ENCODE results near the gene CTRB1.

CTRB1 gene

GRCh38 chr16:75218256-75219076, at the start of gene CTRB1:
Gene CTRB1, plus strand, starts transcription at chr16:75218988. Its CDS starts 20 bp downstream, at chr16:75219008.
- no peak for DNase-seq (ENCODE audit: low read depth)

- no peak for DNase-seq (ENCODE audit: low read depth)
Measured at GRCh38 chr16:75169899-75170405, 48.8 kb upstream of the CTRB1 start.

GRCh38 chr16:75172578-75172977, 46.2 kb upstream of the CTRB1 start:
- DNase-seq (ENCODE audit: low read depth): no peak

GRCh38 chr16:75175074-75175473, 43.7 kb upstream of the CTRB1 start:
- no peak for DNase-seq (ENCODE audit: low read depth)

- DNase-seq (ENCODE audit: low read depth): no peak
Measured at GRCh38 chr16:75176926-75177325, 41.9 kb upstream of the CTRB1 start.

GRCh38 chr16:75179208-75179607, 39.6 kb upstream of the CTRB1 start:
- no peak for DNase-seq (ENCODE audit: low read depth)

GRCh38 chr16:75181630-75182029, 37.2 kb upstream of the CTRB1 start:
- DNase-seq (ENCODE audit: low read depth): no peak

GRCh38 chr16:75188832-75189477, 29.8 kb upstream of the CTRB1 start:
- no peak for DNase-seq (ENCODE audit: low read depth)

- no peak for DNase-seq (ENCODE audit: low read depth)
Measured at GRCh38 chr16:75189638-75190245, 29.0 kb upstream of the CTRB1 start.

GRCh38 chr16:75192606-75193264, 26.1 kb upstream of the CTRB1 start:
- DNase-seq (ENCODE audit: low read depth): no peak

GRCh38 chr16:75193265-75193650, 25.5 kb upstream of the CTRB1 start:
- no peak for DNase-seq (ENCODE audit: low read depth)

GRCh38 chr16:75193730-75194444, 24.9 kb upstream of the CTRB1 start:
- no peak for DNase-seq (ENCODE audit: low read depth)

GRCh38 chr16:75195811-75196790, 22.7 kb upstream of the CTRB1 start:
- no peak for DNase-seq (ENCODE audit: low read depth)

- no peak for DNase-seq (ENCODE audit: low read depth)
Measured at GRCh38 chr16:75196836-75197235, 22.0 kb upstream of the CTRB1 start.

- DNase-seq (ENCODE audit: low read depth): no peak
Measured at GRCh38 chr16:75197522-75198134, 21.2 kb upstream of the CTRB1 start.

- DNase-seq (ENCODE audit: low read depth): no peak
Measured at GRCh38 chr16:75198135-75198600, 20.6 kb upstream of the CTRB1 start.

- DNase-seq (ENCODE audit: low read depth): no peak
Measured at GRCh38 chr16:75202069-75202590, 16.7 kb upstream of the CTRB1 start.

GRCh38 chr16:75203096-75203495, 15.7 kb upstream of the CTRB1 start:
- DNase-seq (ENCODE audit: low read depth): no peak

- no peak for DNase-seq (ENCODE audit: low read depth)
Measured at GRCh38 chr16:75203667-75204409, 14.9 kb upstream of the CTRB1 start.
